CD14-positive monocyte (primary cell): ENCODE measurements around the gene RPTOR. TPM values are rescaled to one million over a fixed set of nuclear protein-coding genes. Genes with fewer than 3 reads are reported as not detected.
A peak's percentile ranks its signal among the peaks of the same experiment; 100 is the strongest.

ENCODE experiments used
- DNase-seq, 3 donors: peaks; one replicate each; pipeline ENCODE4 v3.0.0-alpha.2; 2011 to 2022
- H2AFZ ChIP-seq: 2 replicates; pipeline ENCODE4 v1.6.0; 2012; ENCODE audit warnings: mild to moderate bottlenecking, low read depth, low read length, inconsistent platforms; ENCODE audit not compliant: insufficient read depth, poor library complexity, severe bottlenecking
- H3K27ac ChIP-seq, 2 donors: 1 replicate in 1 of 2; 2 replicates in 1 of 2; pipeline ENCODE4 v1.5.1; 2012 to 2013; ENCODE audit warnings: low read length in 2 of 2, control low read depth in 1 of 2, inconsistent platforms in 1 of 2, low read depth in 1 of 2, mild to moderate bottlenecking in 1 of 2
- H3K27me3 ChIP-seq, 2 donors: one replicate each; pipeline versions ENCODE4 v1.6.0 to v1.6.1; 2011 to 2013; ENCODE audit warnings: low read length in 2 of 2; ENCODE audit not compliant: control insufficient read depth in 2 of 2, insufficient read depth in 2 of 2
- H3K36me3 ChIP-seq, 2 donors: replicated peaks in 1 of 2; 1 replicate in 1 of 2; 2 replicates in 1 of 2; pipeline versions ENCODE4 v1.5.1 to v1.6.1; 2012 to 2013; ENCODE audit warnings: low read length in 2 of 2, control low read depth in 1 of 2, inconsistent platforms in 1 of 2, mild to moderate bottlenecking in 1 of 2; ENCODE audit not compliant: insufficient read depth in 2 of 2, control insufficient read depth in 1 of 2
- H3K4me1 ChIP-seq, 2 donors: 1 replicate in 1 of 2; 2 replicates in 1 of 2; pipeline versions ENCODE4 v1.5.1 to v1.6.1; 2012 to 2013; ENCODE audit warnings: low read length in 2 of 2, control low read depth in 1 of 2, inconsistent platforms in 1 of 2, mild to moderate bottlenecking in 1 of 2, moderate library complexity in 1 of 2; ENCODE audit not compliant: insufficient read depth in 2 of 2, control insufficient read depth in 1 of 2
- H3K4me2 ChIP-seq: replicated peaks from 2 replicates; pipeline ENCODE3; 2012; ENCODE audit warnings: low read length, moderate library complexity, mild to moderate bottlenecking; ENCODE audit not compliant: poor library complexity, severe bottlenecking; ENCODE audit errors: extremely low read depth
- H3K4me3 ChIP-seq, 3 experiments: fragments of 200-600 bp in 1 of 3; sonication (generic) in 1 of 3; replicated peaks in 1 of 3; 1 replicate in 2 of 3; 2 replicates in 1 of 3; pipeline ENCODE4 v1.5.1; 2011 to 2013; ENCODE audit warnings: low read length in 3 of 3, mild to moderate bottlenecking in 3 of 3, control low read depth in 2 of 3, low read depth in 2 of 3, inconsistent platforms in 1 of 3, moderate library complexity in 1 of 3
- H3K79me2 ChIP-seq: 2 replicates; pipeline ENCODE4 v1.6.0; 2012; ENCODE audit warnings: mild to moderate bottlenecking, control low read depth, inconsistent platforms, low read length, moderate library complexity; ENCODE audit not compliant: insufficient read depth
- H3K9ac ChIP-seq: 2 replicates; pipeline ENCODE4 v1.6.0; 2017; ENCODE audit warnings: low read length, mild to moderate bottlenecking; ENCODE audit not compliant: insufficient read depth, poor library complexity, severe bottlenecking
- H3K9me3 ChIP-seq, 2 donors: replicated peaks in 1 of 2; 1 replicate in 1 of 2; 2 replicates in 1 of 2; pipeline versions ENCODE4 v1.5.1 to v1.6.1; 2012 to 2013; ENCODE audit warnings: low read length in 2 of 2, control low read depth in 1 of 2; ENCODE audit not compliant: control insufficient read depth in 1 of 2, insufficient read depth in 1 of 2
- H4K20me1 ChIP-seq: 2 replicates; pipeline ENCODE4 v1.6.0; 2012; ENCODE audit warnings: mild to moderate bottlenecking, low read length, control low read depth, moderate library complexity; ENCODE audit not compliant: insufficient read depth
- H3K27ac Mint-ChIP-seq, 7 donors: one replicate each; pipeline ENCODE4 v1.8.0; 2020; ENCODE audit warnings: mild to moderate bottlenecking in 7 of 7, mixed read lengths in 7 of 7, moderate library complexity in 6 of 7, inconsistent platforms in 2 of 7
- H3K27me3 Mint-ChIP-seq, 3 donors: one replicate each; pipeline ENCODE4 v1.8.0; 2021 to 2022; ENCODE audit warnings: low read depth in 3 of 3, mild to moderate bottlenecking in 3 of 3, mixed read lengths in 3 of 3, moderate library complexity in 3 of 3, inconsistent platforms in 1 of 3
- H3K36me3 Mint-ChIP-seq, 2 donors: one replicate each; pipeline ENCODE4 v1.8.0; 2020; ENCODE audit warnings: mixed read lengths in 2 of 2, inconsistent platforms in 1 of 2, mild to moderate bottlenecking in 1 of 2
- H3K4me1 Mint-ChIP-seq: one replicate; pipeline ENCODE4 v1.8.0; 2020; ENCODE audit warnings: mild to moderate bottlenecking, mixed read lengths
- H3K4me3 Mint-ChIP-seq, 2 donors: one replicate each; pipeline ENCODE4 v1.8.0; 2020; ENCODE audit warnings: mild to moderate bottlenecking in 2 of 2, mixed read lengths in 2 of 2, moderate library complexity in 1 of 2
- H3K9me3 Mint-ChIP-seq, 7 donors: one replicate each; pipeline ENCODE4 v1.8.0; 2020 to 2022; ENCODE audit warnings: mixed read lengths in 7 of 7, mild to moderate bottlenecking in 6 of 7, moderate library complexity in 6 of 7, inconsistent platforms in 2 of 7
- WGBS: methylation state at CpG from one replicate; pipeline ENCODE4 v1.1.5; 2013; ENCODE audit warnings: missing lambda C conversion rate; ENCODE audit not compliant: insufficient coverage; 5-methylcytosine and 5-hydroxymethylcytosine counted together
- intact Hi-C, 2 donors: fragments of 100-400 bp; cut with micrococcal nuclease; formaldehyde crosslinking; loops; one replicate each; pipeline versions ENCODE4 v1.15.0 to v1.15.1; 2023
- polyA plus RNA-seq, 3 donors: library from polyadenylated mRNA; depleted of rRNA in 1 of 3; unstranded in 2 of 3; stranded (reverse) in 1 of 3; fragments of 300-500 nt in 2 of 3; fragments of >200 nt in 1 of 3; fragmentation: Illumina TruSeq in 2 of 3; gene quantifications; 1 replicate in 2 of 3; 2 replicates in 1 of 3; pipeline ENCODE4 v1.2.3, GENCODE V29; 2012 to 2021
- TF ChIP-seq, protein P1 (sequence below): fragments of 200-600 bp; IDR thresholded peaks from one replicate; pipeline ENCODE4 v1.8.0; 2022; ENCODE audit warnings: antibody characterized with exemption, mild to moderate bottlenecking

RPTOR gene
- polyA plus RNA-seq, 3 donors: 1.1 to 8.7 (median 2.6) TPM

DNA sequence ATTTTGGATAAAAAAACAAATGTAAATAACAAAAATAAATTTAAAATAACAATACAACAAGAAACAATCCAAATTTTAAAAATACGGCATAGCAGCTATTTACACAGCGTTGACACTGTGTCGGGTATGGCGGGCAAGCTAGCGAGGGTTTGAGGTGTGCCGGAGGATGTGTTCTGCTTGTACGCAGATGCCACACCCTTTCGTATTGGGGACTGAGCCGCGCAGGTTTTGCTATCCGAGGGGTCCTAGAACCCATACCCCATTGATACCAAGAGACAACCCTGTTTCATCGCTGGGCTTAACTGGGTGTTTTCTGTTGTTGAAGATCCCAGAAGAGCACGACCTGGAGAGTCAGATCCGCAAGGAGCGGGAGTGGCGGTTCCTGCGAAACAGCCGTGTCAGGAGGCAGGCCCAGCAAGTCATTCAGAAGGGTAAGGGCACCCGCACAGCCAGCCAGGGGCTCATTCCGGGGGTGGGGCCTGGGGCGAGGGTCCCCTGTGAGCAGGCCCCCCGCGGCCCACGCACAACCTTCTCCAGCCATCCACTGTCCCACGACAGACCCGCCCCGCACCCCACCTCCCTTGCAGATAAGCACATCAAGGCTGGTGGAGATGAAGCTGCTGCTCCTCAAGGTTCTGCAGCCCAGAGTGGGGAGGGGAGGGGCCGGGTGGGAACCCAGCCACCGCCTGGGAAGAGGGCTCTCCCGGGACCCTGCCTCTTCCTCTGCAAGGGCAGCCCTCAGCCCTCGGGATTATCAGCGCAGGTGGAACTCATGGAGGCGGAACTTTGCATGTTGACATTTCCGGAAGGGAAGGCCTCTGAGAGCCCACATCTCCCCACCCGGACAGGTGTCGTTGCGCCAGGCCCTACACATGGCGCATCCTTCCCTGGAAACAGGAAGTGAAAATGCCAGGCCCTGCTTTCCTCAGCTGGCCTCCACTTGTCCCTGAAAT, 395.8 kb downstream of the RPTOR start:
- Histone ChIP-seq H4K20me1 (no peaks in the 10 kb centered on the region), H3K9me3 (no peaks in the 10 kb centered on the region), H2AFZ (no peak overlapping the region), H3K79me2 (no peaks in the 10 kb centered on the region), H3K27me3 (no peaks in the 10 kb centered on the region), H3K9ac (no peak overlapping the region), H3K4me3 (no peak overlapping the region), H3K4me1 (peaks cover 15 to 29% of the 10 kb centered on the region in 2 donors), H3K36me3 (peaks cover 6 to 23% of the 10 kb centered on the region in 2 donors), H3K27ac (no peak overlapping the region), H3K4me2 (no peak overlapping the region)
- WGBS: 80% methylated on average over 30 of the region's 38 CpGs
- intact Hi-C loops: no loop called here
- peak overlapping the region in 1 of 2 donors; percentile 35 for H3K4me3 Mint-ChIP-seq
- peaks cover 17 to 32% of the 10 kb centered on the region in 2 donors for H3K36me3 Mint-ChIP-seq
- peak; percentile 9 to 49 (median 32) for DNase-seq
- peaks cover 0 to 6% (median 5%) of the 10 kb centered on the region in 3 donors for H3K27me3 Mint-ChIP-seq
- no peaks in the 10 kb centered on the region for H3K9me3 Mint-ChIP-seq
- peaks cover 27% of the 10 kb centered on the region for H3K4me1 Mint-ChIP-seq
- H3K27ac Mint-ChIP-seq: peak overlapping the region in 1 of 7 donors; percentile 48
- TF ChIP-seq, protein P1, sequence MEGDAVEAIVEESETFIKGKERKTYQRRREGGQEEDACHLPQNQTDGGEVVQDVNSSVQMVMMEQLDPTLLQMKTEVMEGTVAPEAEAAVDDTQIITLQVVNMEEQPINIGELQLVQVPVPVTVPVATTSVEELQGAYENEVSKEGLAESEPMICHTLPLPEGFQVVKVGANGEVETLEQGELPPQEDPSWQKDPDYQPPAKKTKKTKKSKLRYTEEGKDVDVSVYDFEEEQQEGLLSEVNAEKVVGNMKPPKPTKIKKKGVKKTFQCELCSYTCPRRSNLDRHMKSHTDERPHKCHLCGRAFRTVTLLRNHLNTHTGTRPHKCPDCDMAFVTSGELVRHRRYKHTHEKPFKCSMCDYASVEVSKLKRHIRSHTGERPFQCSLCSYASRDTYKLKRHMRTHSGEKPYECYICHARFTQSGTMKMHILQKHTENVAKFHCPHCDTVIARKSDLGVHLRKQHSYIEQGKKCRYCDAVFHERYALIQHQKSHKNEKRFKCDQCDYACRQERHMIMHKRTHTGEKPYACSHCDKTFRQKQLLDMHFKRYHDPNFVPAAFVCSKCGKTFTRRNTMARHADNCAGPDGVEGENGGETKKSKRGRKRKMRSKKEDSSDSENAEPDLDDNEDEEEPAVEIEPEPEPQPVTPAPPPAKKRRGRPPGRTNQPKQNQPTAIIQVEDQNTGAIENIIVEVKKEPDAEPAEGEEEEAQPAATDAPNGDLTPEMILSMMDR: no peak

DNA sequence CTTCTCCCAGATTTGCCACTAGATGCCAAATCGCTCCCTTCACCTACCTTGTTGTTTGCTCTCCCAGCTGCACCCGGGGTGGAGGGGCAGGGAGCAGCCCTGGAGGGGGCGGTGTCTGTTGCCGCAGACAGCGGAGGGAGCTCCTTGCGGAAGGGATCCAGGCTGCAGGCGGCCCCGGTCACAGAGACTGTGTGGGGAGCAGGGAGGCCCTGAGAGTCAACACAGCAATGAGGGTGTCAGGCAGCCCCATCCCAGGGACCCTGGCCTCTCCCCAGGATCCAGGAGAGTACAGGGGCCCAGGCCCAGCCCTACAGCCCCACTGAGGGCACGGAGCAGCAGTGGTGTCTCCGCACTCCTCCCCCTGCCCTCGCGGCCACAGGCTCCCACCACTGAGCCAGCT, 396.5 kb downstream of the RPTOR start:
- no peak overlapping the region for H3K4me2 ChIP-seq
- TF ChIP-seq, protein P1: no peak
- WGBS: 98% methylated on average over 9 of the region's 12 CpGs
- Mint-ChIP-seq H3K9me3 (peaks cover 0 to 1% (median 0%) of the 10 kb centered on the region in 7 donors), H3K27ac (peak overlapping the region in 2 of 7 donors; percentile 15 to 48), H3K4me1 (peaks cover 27% of the 10 kb centered on the region), H3K27me3 (peaks cover 0 to 6% (median 5%) of the 10 kb centered on the region in 3 donors), H3K4me3 (no peak overlapping the region), H3K36me3 (peaks cover 23 to 40% of the 10 kb centered on the region in 2 donors)
- H3K4me1 ChIP-seq: peaks cover 15 to 29% of the 10 kb centered on the region in 2 donors
- H3K36me3 ChIP-seq: peaks cover 12 to 30% of the 10 kb centered on the region in 2 donors
- H3K4me3 ChIP-seq: no peak overlapping the region
- intact Hi-C loops: no loop called here
- no peaks in the 10 kb centered on the region for H3K27me3 ChIP-seq
- no peaks in the 10 kb centered on the region for H4K20me1 ChIP-seq
- H2AFZ ChIP-seq: no peak overlapping the region
- no peak overlapping the region for H3K27ac ChIP-seq
- DNase-seq: no peak
- H3K9me3 ChIP-seq: no peaks in the 10 kb centered on the region
- H3K9ac ChIP-seq: no peak overlapping the region
- H3K79me2 ChIP-seq: no peaks in the 10 kb centered on the region
